Measurements from ENCODE around the gene TIMM8B. TPM values are rescaled to one million over a fixed set of nuclear protein-coding genes. Genes with fewer than 3 reads are reported as not detected.

The TIMM8B gene
- total and polyA plus RNA-seq, 10 of the 15 experiments (the other 5 are each of a cell fraction or from before 2014, with no cell fraction given), result 64.9 to 271 (median 139) TPM

DNA sequence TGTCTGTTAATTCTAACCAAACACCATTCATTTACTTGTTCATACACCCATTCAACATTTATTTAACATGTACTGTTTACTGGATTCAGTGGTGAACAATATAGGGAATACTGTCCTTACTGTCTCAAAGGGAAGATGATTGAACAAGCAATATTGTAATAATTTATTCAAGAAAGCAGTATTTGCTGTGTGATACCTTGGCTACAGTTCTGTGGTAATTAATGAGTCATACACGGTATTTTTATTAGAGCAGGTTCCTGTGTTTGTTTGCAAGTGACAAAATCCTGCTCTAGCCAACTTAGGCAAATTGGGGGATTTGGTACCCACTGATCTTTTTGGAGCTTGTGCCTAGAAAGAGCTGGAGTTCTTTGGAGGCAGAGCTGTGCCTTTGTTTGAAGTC lies 28.5 kb downstream of the TIMM8B start:
- ChIA-PET CTCF (interaction anchor here (0.6 to 1.3 kb wide), 2 partner anchors 10 to 86 kb away, joined by 3 to 5 read pairs; no protein-coding TSS in a partner anchor), POLR2A (no interaction called here), RAD21 (ENCODE audit: unreplicated experiment) (no interaction called here), SMC1A (ENCODE audit: uncharacterized antibody, unreplicated experiment) (no interaction called here)
- in situ Hi-C loops (cut with MboI) (no loop called here), intact Hi-C loops (cut with micrococcal nuclease; ENCODE audit: unreplicated experiment) (no loop called here)
- H3K4me3 ChIP-seq, result no peak overlapping the region
- BruUV-seq (replicated peaks), result no TSS peak
- H2AFZ ChIP-seq (ENCODE audit: control insufficient read depth, low read depth, low read length), result no peak overlapping the region
- no peaks in the 10 kb centered on the region for H3K4me1 ChIP-seq (ENCODE audit: control insufficient read depth, insufficient read depth, low read length)
- H3K36me3 ChIP-seq (ENCODE audit: control insufficient read depth in 2 of 2, insufficient read depth in 2 of 2, low read length in 1 of 2), result peaks cover 2 to 27% of the 10 kb centered on the region in 2 experiments
- FAIRE-seq (no peak), ATAC-seq (no peak), DNase-seq (ENCODE audit: low read depth, low spot score) (no peak)
- H3K4me2 ChIP-seq (ENCODE audit: control insufficient read depth, insufficient read depth), result no peak overlapping the region
- H3K79me2 ChIP-seq (ENCODE audit: control insufficient read depth, insufficient read depth, low read length), result no peaks in the 10 kb centered on the region
- no peak for TF ChIP-seq STAT1 (conservative IDR thresholded peaks at IDR 0.05)
- TF ChIP-seq ESRRA (IDR thresholded peaks at IDR 0.05; ENCODE audit: low read length), result no peak
- TF ChIP-seq BMI1 (IDR thresholded peaks at IDR 0.05; ENCODE audit: borderline replicate concordance), result no peak
- TF ChIP-seq RCOR1 (conservative IDR thresholded peaks at IDR 0.05; ENCODE audit: low read depth, low read length), result no peak
- TF ChIP-seq, protein P1, sequence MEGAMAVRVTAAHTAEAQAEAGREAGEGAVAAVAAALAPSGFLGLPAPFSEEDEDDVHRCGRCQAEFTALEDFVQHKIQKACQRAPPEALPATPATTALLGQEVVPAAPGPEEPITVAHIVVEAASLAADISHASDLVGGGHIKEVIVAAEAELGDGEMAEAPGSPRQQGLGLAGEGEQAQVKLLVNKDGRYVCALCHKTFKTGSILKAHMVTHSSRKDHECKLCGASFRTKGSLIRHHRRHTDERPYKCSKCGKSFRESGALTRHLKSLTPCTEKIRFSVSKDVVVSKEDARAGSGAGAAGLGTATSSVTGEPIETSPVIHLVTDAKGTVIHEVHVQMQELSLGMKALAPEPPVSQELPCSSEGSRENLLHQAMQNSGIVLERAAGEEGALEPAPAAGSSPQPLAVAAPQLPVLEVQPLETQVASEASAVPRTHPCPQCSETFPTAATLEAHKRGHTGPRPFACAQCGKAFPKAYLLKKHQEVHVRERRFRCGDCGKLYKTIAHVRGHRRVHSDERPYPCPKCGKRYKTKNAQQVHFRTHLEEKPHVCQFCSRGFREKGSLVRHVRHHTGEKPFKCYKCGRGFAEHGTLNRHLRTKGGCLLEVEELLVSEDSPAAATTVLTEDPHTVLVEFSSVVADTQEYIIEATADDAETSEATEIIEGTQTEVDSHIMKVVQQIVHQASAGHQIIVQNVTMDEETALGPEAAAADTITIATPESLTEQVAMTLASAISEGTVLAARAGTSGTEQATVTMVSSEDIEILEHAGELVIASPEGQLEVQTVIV (IDR thresholded peaks at IDR 0.05; ENCODE audit: borderline replicate concordance, partially characterized antibody), result no peak
- TF ChIP-seq RAD21 (IDR thresholded peaks at IDR 0.05; ENCODE audit: insufficient read depth, low read depth, low read length), result no peak
- no peak for TF ChIP-seq NFYA (IDR thresholded peaks at IDR 0.05; ENCODE audit: borderline replicate concordance, low read depth, low read length)
- no peak for TF ChIP-seq HCFC1 (IDR thresholded peaks at IDR 0.05; ENCODE audit: low read length)
- TF ChIP-seq POLR2AphosphoS2 (IDR thresholded peaks at IDR 0.05; ENCODE audit: low read depth, low read length), result no peak
- TF ChIP-seq NFYB (IDR thresholded peaks at IDR 0.05; ENCODE audit: insufficient read depth, low read depth, low read length), result no peak
- TF ChIP-seq, protein P2, sequence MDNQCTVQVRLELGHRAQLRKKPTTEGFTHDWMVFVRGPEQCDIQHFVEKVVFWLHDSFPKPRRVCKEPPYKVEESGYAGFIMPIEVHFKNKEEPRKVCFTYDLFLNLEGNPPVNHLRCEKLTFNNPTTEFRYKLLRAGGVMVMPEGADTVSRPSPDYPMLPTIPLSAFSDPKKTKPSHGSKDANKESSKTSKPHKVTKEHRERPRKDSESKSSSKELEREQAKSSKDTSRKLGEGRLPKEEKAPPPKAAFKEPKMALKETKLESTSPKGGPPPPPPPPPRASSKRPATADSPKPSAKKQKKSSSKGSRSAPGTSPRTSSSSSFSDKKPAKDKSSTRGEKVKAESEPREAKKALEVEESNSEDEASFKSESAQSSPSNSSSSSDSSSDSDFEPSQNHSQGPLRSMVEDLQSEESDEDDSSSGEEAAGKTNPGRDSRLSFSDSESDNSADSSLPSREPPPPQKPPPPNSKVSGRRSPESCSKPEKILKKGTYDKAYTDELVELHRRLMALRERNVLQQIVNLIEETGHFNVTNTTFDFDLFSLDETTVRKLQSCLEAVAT (IDR thresholded peaks at IDR 0.05), result no peak
- no peak for TF ChIP-seq KDM1A (IDR thresholded peaks at IDR 0.05; ENCODE audit: borderline replicate concordance)
- TF ChIP-seq NR2C1 (IDR thresholded peaks at IDR 0.05), result no peak
- TF ChIP-seq, protein P3, sequence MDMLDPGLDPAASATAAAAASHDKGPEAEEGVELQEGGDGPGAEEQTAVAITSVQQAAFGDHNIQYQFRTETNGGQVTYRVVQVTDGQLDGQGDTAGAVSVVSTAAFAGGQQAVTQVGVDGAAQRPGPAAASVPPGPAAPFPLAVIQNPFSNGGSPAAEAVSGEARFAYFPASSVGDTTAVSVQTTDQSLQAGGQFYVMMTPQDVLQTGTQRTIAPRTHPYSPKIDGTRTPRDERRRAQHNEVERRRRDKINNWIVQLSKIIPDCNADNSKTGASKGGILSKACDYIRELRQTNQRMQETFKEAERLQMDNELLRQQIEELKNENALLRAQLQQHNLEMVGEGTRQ (IDR thresholded peaks at IDR 0.05; ENCODE audit: borderline replicate concordance, low read depth, low read length), result no peak
- TF ChIP-seq PAX8 (IDR thresholded peaks at IDR 0.05), result no peak
- TF ChIP-seq DPF2 (IDR thresholded peaks at IDR 0.05), result no peak
- no peak for TF ChIP-seq POU2F2 (IDR thresholded peaks at IDR 0.05; ENCODE audit: borderline replicate concordance, low read depth, low read length)
- no peak for TF ChIP-seq TCF7 (IDR thresholded peaks at IDR 0.05; ENCODE audit: borderline replicate concordance)
- no peak for TF ChIP-seq NRF1 (conservative IDR thresholded peaks at IDR 0.05; ENCODE audit: low read depth, low read length)
- H3K27ac ChIP-seq (ENCODE audit: control insufficient read depth, insufficient read depth), result no peak overlapping the region
- H3K9me3 ChIP-seq (replicated peaks; ENCODE audit: control insufficient read depth, insufficient read depth, low read length), result no peaks in the 10 kb centered on the region; the same call in 2 of the 3 replicates
- H3K9ac ChIP-seq (ENCODE audit: control insufficient read depth, insufficient read depth, low read length), result no peak overlapping the region
- whole genome bisulfite sequencing (ENCODE audit: insufficient coverage, insufficient replicate concordance, low lambda C conversion rate, missing lambda C conversion rate), result 0% methylated on average over 1 of the region's 1 CpG
- no peaks in the 10 kb centered on the region for H4K20me1 ChIP-seq (ENCODE audit: control insufficient read depth, insufficient read depth)
- no peaks in the 10 kb centered on the region for H3K27me3 ChIP-seq (replicated peaks in 1 of 2; ENCODE audit: control insufficient read depth in 2 of 2, insufficient read depth in 2 of 2, low read length in 1 of 2)
